HepG2 (cell line): Measurements from ENCODE around the gene E2F1. TPM values are rescaled to one million over a fixed set of nuclear protein-coding genes. Genes with fewer than 3 reads are reported as not detected.

Source experiments
- BORCS8-MEF2B ChIP-seq: sonication (generic); formaldehyde crosslinking; IDR thresholded peaks from 2 replicates; pipeline ENCODE4 v1.8.0; 2022; ENCODE audit warnings: mild to moderate bottlenecking, missing genetic modification reagents
- MAFK ChIP-seq, 2 experiments: IDR thresholded peaks in 1 of 2; conservative IDR thresholded peaks in 1 of 2; 2 replicates each; pipeline ENCODE4 v1.6.1; 2011; ENCODE audit warnings: improper control_type of control experiment in 2 of 2, low read length in 2 of 2
- SALL1 ChIP-seq: sonication (generic); formaldehyde crosslinking; IDR thresholded peaks from 2 replicates; pipeline ENCODE4 v1.8.0; 2022; ENCODE audit warnings: mild to moderate bottlenecking, missing genetic modification reagents
- ZBTB40 ChIP-seq, 2 experiments: fragments of 450-650 bp in 1 of 2; sonication (generic) in 1 of 2; formaldehyde crosslinking in 1 of 2; IDR thresholded peaks; 2 replicates each; pipeline versions ENCODE4 v1.6.1 to v1.8.0; 2016 to 2022; ENCODE audit warnings: antibody characterized with exemption in 1 of 2, mild to moderate bottlenecking in 1 of 2, missing genetic modification reagents in 1 of 2
- ZC3H4 ChIP-seq: sonication (generic); formaldehyde crosslinking; IDR thresholded peaks from 2 replicates; pipeline ENCODE4 v1.4.0; 2020; ENCODE audit warnings: missing genetic modification reagents, borderline replicate concordance
- ZNF138 ChIP-seq: sonication (generic); formaldehyde crosslinking; IDR thresholded peaks from 2 replicates; pipeline ENCODE4 v1.5.0; 2020; ENCODE audit warnings: mild to moderate bottlenecking, low read depth, missing genetic modification reagents
- polyA plus RNA-seq, 8 experiments: library from polyadenylated mRNA; depleted of rRNA in 3 of 8; stranded (reverse) in 7 of 8; unstranded in 1 of 8; fragments of >200 nt; fragmentation: Illumina TruSeq in 4 of 8; extraction: Trizol in 4 of 8; gene quantifications; 2 replicates each; pipeline versions ENCODE4 v1.2.1 to v1.2.3, GENCODE V29; 2011 to 2016; ENCODE audit warnings: low read depth in 4 of 8, missing spikeins in 1 of 8, mixed read lengths in 1 of 8; ENCODE audit not compliant: insufficient read depth in 1 of 8
- total RNA-seq, 5 experiments: library from RNA; depleted of rRNA; stranded (reverse); fragments of >200 nt; fragmentation: Illumina TruSeq; extraction: Trizol; gene quantifications; 2 replicates each; pipeline ENCODE4 v1.2.3, GENCODE V29; 2016; ENCODE audit warnings: low read depth in 1 of 5

The E2F1 gene
- total and polyA plus RNA-seq, 2 of the 13 experiments (the other 11 are each of a cell fraction or from before 2014, with no cell fraction given): 25.5 to 39.4 TPM

GRCh38 chr20:33664762-33665144, 21.4 kb downstream of the E2F1 start (continued):
- TF ChIP-seq ZBTB40 (IDR thresholded peaks at IDR 0.05): no peak
- no peak for TF ChIP-seq ZBTB40 (CRISPR knock-in tag; IDR thresholded peaks at IDR 0.05)
- no peak for TF ChIP-seq ZNF138
- 0 out of 2 replicates have a peak, but pooled peaks have one; percentile 66 for TF ChIP-seq ZC3H4 (CRISPR knock-in tag)
- 0 out of 2 replicates have a peak, but pooled peaks have one; percentile 22 for TF ChIP-seq BORCS8-MEF2B (CRISPR knock-in tag)
- TF ChIP-seq SALL1 (CRISPR knock-in tag): peak; percentile 8; the same call in 1 of the 2 replicates
- peak; percentile 76 to 92 for TF ChIP-seq MAFK (conservative IDR thresholded peaks at IDR 0.05 in 1 of 2, IDR thresholded peaks at IDR 0.05 in 1 of 2; ENCODE audit: low read length in 2 of 2)
